ENCODE data around the gene ENOX1. TPM values are rescaled to one million over a fixed set of nuclear protein-coding genes. Genes with fewer than 3 reads are reported as not detected.

ENOX1 gene
- total RNA-seq, 3 donors from 2014 or later (not counting 1 experiment from before 2014, with no cell fraction given), result not detected

GRCh38 chr13:43805681-43806128 is 18.9 kb upstream of the ENOX1 start:
- TF ChIP-seq, protein P1, sequence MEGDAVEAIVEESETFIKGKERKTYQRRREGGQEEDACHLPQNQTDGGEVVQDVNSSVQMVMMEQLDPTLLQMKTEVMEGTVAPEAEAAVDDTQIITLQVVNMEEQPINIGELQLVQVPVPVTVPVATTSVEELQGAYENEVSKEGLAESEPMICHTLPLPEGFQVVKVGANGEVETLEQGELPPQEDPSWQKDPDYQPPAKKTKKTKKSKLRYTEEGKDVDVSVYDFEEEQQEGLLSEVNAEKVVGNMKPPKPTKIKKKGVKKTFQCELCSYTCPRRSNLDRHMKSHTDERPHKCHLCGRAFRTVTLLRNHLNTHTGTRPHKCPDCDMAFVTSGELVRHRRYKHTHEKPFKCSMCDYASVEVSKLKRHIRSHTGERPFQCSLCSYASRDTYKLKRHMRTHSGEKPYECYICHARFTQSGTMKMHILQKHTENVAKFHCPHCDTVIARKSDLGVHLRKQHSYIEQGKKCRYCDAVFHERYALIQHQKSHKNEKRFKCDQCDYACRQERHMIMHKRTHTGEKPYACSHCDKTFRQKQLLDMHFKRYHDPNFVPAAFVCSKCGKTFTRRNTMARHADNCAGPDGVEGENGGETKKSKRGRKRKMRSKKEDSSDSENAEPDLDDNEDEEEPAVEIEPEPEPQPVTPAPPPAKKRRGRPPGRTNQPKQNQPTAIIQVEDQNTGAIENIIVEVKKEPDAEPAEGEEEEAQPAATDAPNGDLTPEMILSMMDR (IDR thresholded peaks at IDR 0.05), result no peak
- ATAC-seq (no peak), DNase-seq (no peak)
- no peaks in the 10 kb centered on the region for H3K4me1 Mint-ChIP-seq
- Histone ChIP-seq H3K4me1 (ENCODE audit: control insufficient read depth, insufficient read depth, low read length) (no peaks in the 10 kb centered on the region), H3K9me3 (ENCODE audit: control insufficient read depth, insufficient read depth, low read length) (no peaks in the 10 kb centered on the region), H3K27me3 (ENCODE audit: control insufficient read depth, insufficient read depth, low read length) (no peaks in the 10 kb centered on the region), H3K4me3 (ENCODE audit: low read length) (no peak overlapping the region), H3K36me3 (ENCODE audit: control insufficient read depth, insufficient read depth, low read length) (no peaks in the 10 kb centered on the region), H3K27ac (ENCODE audit: low read length) (no peak overlapping the region)
- no peaks in the 10 kb centered on the region for H3K36me3 Mint-ChIP-seq
- H3K27ac Mint-ChIP-seq, result no peak overlapping the region
- no peaks in the 10 kb centered on the region for H3K9me3 Mint-ChIP-seq
- 93% methylated on average over 6 of the region's 6 CpGs for WGBS (ENCODE audit: insufficient coverage)
- peaks cover 0 to 19% of the 10 kb centered on the region in 2 donors for H3K27me3 Mint-ChIP-seq (ENCODE audit: low read depth in 2 of 2)
- intact Hi-C loops (cut with micrococcal nuclease), result loop anchor here (2.0 kb wide), 1 partner anchor 719 kb away; no protein-coding TSS in a partner anchor
- H3K4me3 Mint-ChIP-seq, result no peak overlapping the region

GRCh38 chr13:43805071-43805468 is 18.3 kb upstream of the ENOX1 start:
- Histone ChIP-seq H3K27me3 (ENCODE audit: control insufficient read depth, insufficient read depth, low read length) (no peaks in the 10 kb centered on the region), H3K36me3 (ENCODE audit: control insufficient read depth, insufficient read depth, low read length) (no peaks in the 10 kb centered on the region), H3K9me3 (ENCODE audit: control insufficient read depth, insufficient read depth, low read length) (no peaks in the 10 kb centered on the region), H3K4me1 (ENCODE audit: control insufficient read depth, insufficient read depth, low read length) (no peaks in the 10 kb centered on the region), H3K27ac (ENCODE audit: low read length) (no peak overlapping the region), H3K4me3 (ENCODE audit: low read length) (no peak overlapping the region)
- no peak overlapping the region for H3K4me3 Mint-ChIP-seq
- no peak for ATAC-seq
- H3K9me3 Mint-ChIP-seq, result no peaks in the 10 kb centered on the region
- intact Hi-C loops (cut with micrococcal nuclease), result loop anchor here (2.0 kb wide), 1 partner anchor 718 kb away; no protein-coding TSS in a partner anchor
- no peaks in the 10 kb centered on the region for H3K36me3 Mint-ChIP-seq
- TF ChIP-seq, protein P1 (IDR thresholded peaks at IDR 0.05), result no peak
- H3K27ac Mint-ChIP-seq, result no peak overlapping the region
- no peak for DNase-seq
- peaks cover 0 to 19% of the 10 kb centered on the region in 2 donors for H3K27me3 Mint-ChIP-seq (ENCODE audit: low read depth in 2 of 2)
- H3K4me1 Mint-ChIP-seq, result no peaks in the 10 kb centered on the region
- WGBS (ENCODE audit: insufficient coverage), result 76% methylated on average over 3 of the region's 3 CpGs

DNA sequence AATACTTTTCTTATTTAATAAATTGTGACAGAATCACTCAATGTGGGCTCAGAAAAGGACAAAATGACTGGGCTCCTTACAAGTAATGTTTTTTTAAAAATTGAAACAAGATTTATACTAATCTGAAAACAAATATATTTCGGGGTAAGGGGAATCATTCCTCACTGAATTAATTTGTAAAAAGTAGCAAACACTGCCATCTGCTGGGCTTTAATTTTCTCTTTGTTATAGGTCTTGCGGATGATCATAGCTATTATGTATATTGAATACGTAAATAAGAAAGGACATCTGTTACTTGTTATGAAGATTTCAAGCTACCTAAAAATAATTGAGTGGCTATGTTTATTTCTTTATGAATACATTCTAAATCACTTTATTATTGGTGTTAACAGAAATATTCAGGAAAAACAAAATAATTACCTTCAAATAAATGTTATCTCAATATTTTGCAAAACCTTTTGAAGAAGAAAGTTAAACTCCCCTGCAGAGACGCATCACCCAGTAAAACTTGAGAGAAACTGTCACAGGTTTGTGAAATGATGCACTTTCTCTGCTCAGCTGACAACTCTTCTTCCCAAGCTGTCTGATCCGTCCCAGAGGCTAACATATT is 17.8 kb upstream of the ENOX1 start:
- peak in 1 of 2 donors; percentile 67 for DNase-seq
- TF ChIP-seq, protein P1 (IDR thresholded peaks at IDR 0.05), result peak; percentile 42
- Mint-ChIP-seq H3K36me3 (no peaks in the 10 kb centered on the region), H3K27me3 (ENCODE audit: low read depth in 2 of 2) (peaks cover 0 to 17% of the 10 kb centered on the region in 2 donors), H3K4me3 (no peak overlapping the region), H3K27ac (no peak overlapping the region), H3K9me3 (no peaks in the 10 kb centered on the region), H3K4me1 (no peaks in the 10 kb centered on the region)
- intact Hi-C loops (cut with micrococcal nuclease), result loop anchor here (2.0 to 5.0 kb wide), 2 partner anchors 718 to 1207 kb away; no protein-coding TSS in a partner anchor
- peak in 1 of 3 donors; percentile 42 for ATAC-seq
- no peak overlapping the region for H3K27ac ChIP-seq (ENCODE audit: low read length)
- H3K4me3 ChIP-seq (ENCODE audit: low read length), result no peak overlapping the region
- WGBS (ENCODE audit: insufficient coverage), result 54% methylated on average over 3 of the region's 5 CpGs
- H3K9me3 ChIP-seq (ENCODE audit: control insufficient read depth, insufficient read depth, low read length), result no peaks in the 10 kb centered on the region
- H3K27me3 ChIP-seq (ENCODE audit: control insufficient read depth, insufficient read depth, low read length), result no peaks in the 10 kb centered on the region
- H3K4me1 ChIP-seq (ENCODE audit: control insufficient read depth, insufficient read depth, low read length), result no peaks in the 10 kb centered on the region
- no peaks in the 10 kb centered on the region for H3K36me3 ChIP-seq (ENCODE audit: control insufficient read depth, insufficient read depth, low read length)

DNA sequence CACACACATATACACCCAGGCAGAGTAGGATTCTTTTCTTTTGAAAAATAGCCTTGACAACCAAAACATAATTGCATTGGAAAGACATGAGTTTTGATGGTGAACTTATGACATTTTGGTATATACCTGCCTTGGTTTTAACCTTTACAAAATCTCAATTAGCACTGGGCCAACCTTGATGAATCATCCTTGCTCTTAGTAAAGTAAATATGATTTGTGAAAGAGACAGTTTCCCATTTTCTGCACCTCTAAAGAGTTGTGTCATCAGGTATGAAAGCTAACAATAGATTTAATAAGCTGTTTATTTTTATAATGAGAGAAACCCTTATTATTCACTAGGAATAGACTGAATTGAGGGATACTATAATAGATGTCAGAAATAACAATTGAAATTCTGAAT is 15.7 kb upstream of the ENOX1 start:
- Histone ChIP-seq H3K27me3 (ENCODE audit: control insufficient read depth, insufficient read depth, low read length) (peaks cover under 1% of the 10 kb centered on the region), H3K27ac (ENCODE audit: low read length) (no peak overlapping the region), H3K4me1 (ENCODE audit: control insufficient read depth, insufficient read depth, low read length) (no peaks in the 10 kb centered on the region), H3K4me3 (ENCODE audit: low read length) (no peak overlapping the region), H3K36me3 (ENCODE audit: control insufficient read depth, insufficient read depth, low read length) (no peaks in the 10 kb centered on the region), H3K9me3 (ENCODE audit: control insufficient read depth, insufficient read depth, low read length) (no peaks in the 10 kb centered on the region)
- TF ChIP-seq, protein P1 (IDR thresholded peaks at IDR 0.05), result no peak
- Mint-ChIP-seq H3K4me3 (no peak overlapping the region), H3K36me3 (no peaks in the 10 kb centered on the region), H3K27ac (no peak overlapping the region), H3K27me3 (ENCODE audit: low read depth in 2 of 2) (peaks cover 0 to 14% of the 10 kb centered on the region in 2 donors), H3K4me1 (no peaks in the 10 kb centered on the region), H3K9me3 (no peaks in the 10 kb centered on the region)
- DNase-seq (no peak), ATAC-seq (no peak)
- intact Hi-C loops (cut with micrococcal nuclease), result loop anchor here (5.0 kb wide), 1 partner anchor 1205 kb away; no protein-coding TSS in a partner anchor
